HCT116 (cell line): Measurements from ENCODE around the gene ARHGEF10L. TPM values are rescaled to one million over a fixed set of nuclear protein-coding genes. Genes with fewer than 3 reads are reported as not detected.

ENCODE experiments used
- ATAC-seq: fragments of 200-7000 bp; cut with Tn5 transposase; 2 replicates; pipeline ENCODE4 v1.9.1; 2020; ENCODE audit warnings: mild to moderate bottlenecking, moderate library complexity
- BruUV-seq: library from RNA; stranded (reverse); fragments of 400-500 nt; replicated peaks from 2 replicates; lab custom pipeline; 2021; lab: Mats Ljungman, UMichigan
- CTCF ChIA-PET: fragments of 300-600 bp; sonication (Branson Sonifier 250); formaldehyde crosslinking; loops from one replicate; lab custom pipeline; 2021; ENCODE audit warnings: antibody characterized with exemption; lab: Charles Lee
- POLR2A ChIA-PET: fragments of 300-600, 350-600 bp; sonication (Branson Sonifier 250); formaldehyde crosslinking; loops from one replicate; lab custom pipeline; 2021; ENCODE audit warnings: antibody characterized with exemption; lab: Charles Lee
- RAD21 ChIA-PET, 2 experiments: fragments of 300-600 bp; sonication (Branson Sonifier 250); formaldehyde crosslinking; loops; one replicate each; lab custom pipeline; 2023; ENCODE audit warnings: low total read pairs in 2 of 2; ENCODE audit not compliant: uncharacterized antibody in 2 of 2, unreplicated experiment in 2 of 2, low non-redundant PET in 1 of 2; lab: Charles Lee
- DNase-seq: peaks from one replicate; pipeline ENCODE4 v3.0.0-alpha.2; 2010; ENCODE audit warnings: low read depth, low spot score
- H2AFZ ChIP-seq: fragments of 200-600 bp; shearing (Covaris generic), sonication (generic); 2 replicates; pipeline ENCODE4 v1.6.1; 2017; ENCODE audit warnings: low read depth, mixed run types, mixed read lengths, antibody characterized with exemption, low read length; ENCODE audit not compliant: poor library complexity, severe bottlenecking
- H3K27ac ChIP-seq: 2 replicates; pipeline ENCODE4 v1.5.1; 2012; ENCODE audit warnings: low read depth, low read length
- H3K27me3 ChIP-seq: fragments of 200-600 bp; sonication (generic); 2 replicates; pipeline ENCODE4 v1.6.1; 2016; ENCODE audit warnings: mixed run types, low read length, mixed read lengths; ENCODE audit not compliant: insufficient read depth
- H3K36me3 ChIP-seq, 2 experiments: fragments of 200-500 bp in 1 of 2; fragments of 200-600 bp in 1 of 2; sonication (Bioruptor generic) in 1 of 2; sonication (generic) in 1 of 2; 2 replicates each; pipeline versions ENCODE4 v1.5.1 to v1.6.1; 2014 to 2016; ENCODE audit warnings: low read length in 2 of 2, inconsistent platforms in 1 of 2, mixed read lengths in 1 of 2, mixed run types in 1 of 2; ENCODE audit not compliant: insufficient read depth in 2 of 2, control insufficient read depth in 1 of 2
- H3K4me1 ChIP-seq, 2 experiments: fragments of 200-600 bp in 1 of 2; sonication (generic) in 1 of 2; 2 replicates each; pipeline versions ENCODE4 v1.5.1 to v1.6.1; 2012 to 2017; ENCODE audit warnings: low read length in 2 of 2, inconsistent platforms in 1 of 2, mild to moderate bottlenecking in 1 of 2, mixed read lengths in 1 of 2, mixed run types in 1 of 2, moderate library complexity in 1 of 2; ENCODE audit not compliant: insufficient read depth in 2 of 2, control insufficient read depth in 1 of 2
- H3K4me2 ChIP-seq: fragments of 200-600 bp; sonication (generic); 2 replicates; pipeline ENCODE4 v1.6.1; 2017; ENCODE audit warnings: mixed run types, low read length, mixed read lengths
- H3K4me3 ChIP-seq, 2 experiments: fragments of 200-600 bp in 1 of 2; sonication (generic) in 1 of 2; replicated peaks in 1 of 2; 2 replicates each; pipeline ENCODE4 v1.5.1; 2011 to 2016; ENCODE audit warnings: low read length in 2 of 2, control low read depth in 1 of 2, low read depth in 1 of 2, mild to moderate bottlenecking in 1 of 2, mixed read lengths in 1 of 2, mixed run types in 1 of 2
- H3K79me2 ChIP-seq: fragments of 200-600 bp; sonication (generic); 2 replicates; pipeline ENCODE4 v1.6.1; 2017; ENCODE audit warnings: mild to moderate bottlenecking, mixed run types, low read length, moderate library complexity, mixed read lengths; ENCODE audit not compliant: insufficient read depth
- H3K9ac ChIP-seq: fragments of 200-600 bp; sonication (generic); 2 replicates; pipeline ENCODE4 v1.6.1; 2016; ENCODE audit warnings: low read length, mixed read lengths
- H3K9me2 ChIP-seq: fragments of 200-600 bp; sonication (generic), shearing (Covaris generic); 2 replicates; pipeline ENCODE4 v1.6.1; 2017; ENCODE audit warnings: mixed run types, mild to moderate bottlenecking, moderate library complexity; ENCODE audit not compliant: insufficient read depth
- H3K9me3 ChIP-seq, 2 experiments: fragments of 200-500 bp in 1 of 2; fragments of 200-600 bp in 1 of 2; sonication (Bioruptor generic) in 1 of 2; sonication (generic) in 1 of 2; 2 replicates each; pipeline ENCODE4 v1.6.1; 2014 to 2017; ENCODE audit warnings: low read length in 2 of 2, mixed read lengths in 2 of 2, inconsistent platforms in 1 of 2, low read depth in 1 of 2, mild to moderate bottlenecking in 1 of 2, mixed run types in 1 of 2, moderate library complexity in 1 of 2; ENCODE audit not compliant: control insufficient read depth in 1 of 2, insufficient read depth in 1 of 2
- H4K20me1 ChIP-seq: fragments of 200-600 bp; sonication (generic), shearing (Covaris generic); 2 replicates; pipeline ENCODE4 v1.6.1; 2017; ENCODE audit warnings: mixed run types, mild to moderate bottlenecking, moderate library complexity; ENCODE audit not compliant: insufficient read depth
- ATF3 ChIP-seq: IDR thresholded peaks from 2 replicates; pipeline ENCODE4 v1.6.1; 2012
- CTCF ChIP-seq, 3 experiments: fragments of 200-600 bp in 1 of 3; sonication (generic) in 1 of 3; IDR thresholded peaks in 2 of 3; conservative IDR thresholded peaks in 1 of 3; 2 replicates each; pipeline ENCODE4 v1.5.1; 2012 to 2017; ENCODE audit warnings: low read depth in 2 of 3, low read length in 2 of 3, antibody characterized with exemption in 1 of 3, borderline replicate concordance in 1 of 3, control low read depth in 1 of 3, mild to moderate bottlenecking in 1 of 3, mixed read lengths in 1 of 3, mixed run types in 1 of 3, moderate library complexity in 1 of 3; ENCODE audit not compliant: insufficient read depth in 1 of 3
- EZH2 ChIP-seq: fragments of 200-600 bp; sonication (generic); IDR thresholded peaks from 2 replicates; pipeline ENCODE4 v1.6.1; 2017; ENCODE audit warnings: antibody characterized with exemption, mixed run types
- EZH2phosphoT487 ChIP-seq: fragments of 200-600 bp; IDR thresholded peaks from 2 replicates; pipeline ENCODE4 v1.6.1; 2018; ENCODE audit warnings: antibody characterized with exemption, borderline replicate concordance
- JUND ChIP-seq: IDR thresholded peaks from 2 replicates; pipeline ENCODE4 v1.6.1; 2012
- POLR2A ChIP-seq: IDR thresholded peaks from 2 replicates; pipeline ENCODE4 v1.7.0; 2011; ENCODE audit warnings: borderline replicate concordance; ENCODE audit not compliant: insufficient read depth, insufficient read length; ENCODE audit errors: extremely low read depth
- SIN3A ChIP-seq: IDR thresholded peaks from 2 replicates; pipeline ENCODE4 v1.6.1; 2012; ENCODE audit warnings: low read depth
- SRF ChIP-seq: IDR thresholded peaks from 2 replicates; pipeline ENCODE4 v1.6.1; 2012; ENCODE audit warnings: low read depth
- TCF7L2 ChIP-seq: IDR thresholded peaks from 2 replicates; pipeline ENCODE4 v1.7.0; 2011; ENCODE audit warnings: borderline replicate concordance, inconsistent platforms; ENCODE audit not compliant: insufficient read depth, insufficient read length; ENCODE audit errors: extremely low read depth
- intact Hi-C: fragments of 100-400 bp; cut with micrococcal nuclease; formaldehyde crosslinking; loops from 2 replicates; pipeline ENCODE4 v1.10.0; 2022
- total RNA-seq: library from RNA; stranded (reverse); gene quantifications from one replicate; pipeline ENCODE4 v1.2.1, GENCODE V29; 2021; ENCODE audit not compliant: unreplicated experiment
- TF ChIP-seq, protein P1 (sequence below): IDR thresholded peaks from 2 replicates; pipeline ENCODE4 v1.6.1; 2012; ENCODE audit warnings: low read depth

The ARHGEF10L gene
- total RNA-seq, 1 experiment from 2014 or later, result 14.7 TPM

GRCh38 chr1:17621691-17622090 lies 82.2 kb downstream of the ARHGEF10L start:
- intact Hi-C loops, result no loop called here
- Histone ChIP-seq H3K27ac (no peak overlapping the region), H3K4me2 (no peak overlapping the region), H4K20me1 (no peaks in the 10 kb centered on the region), H3K9ac (no peak overlapping the region), H3K27me3 (no peaks in the 10 kb centered on the region), H3K9me2 (no peaks in the 10 kb centered on the region), H3K9me3 (no peaks in the 10 kb centered on the region), H3K36me3 (no peaks in the 10 kb centered on the region; a peak in 1 of 4 replicates)
- ChIA-PET CTCF (interaction anchor here (1.3 kb wide), 1 partner anchor 15 kb away, joined by 3 read pairs; no protein-coding TSS in a partner anchor), RAD21 (no interaction called here), POLR2A (no interaction called here)
- ATAC-seq (no peak), DNase-seq (no peak)
- TF ChIP-seq, protein P1, sequence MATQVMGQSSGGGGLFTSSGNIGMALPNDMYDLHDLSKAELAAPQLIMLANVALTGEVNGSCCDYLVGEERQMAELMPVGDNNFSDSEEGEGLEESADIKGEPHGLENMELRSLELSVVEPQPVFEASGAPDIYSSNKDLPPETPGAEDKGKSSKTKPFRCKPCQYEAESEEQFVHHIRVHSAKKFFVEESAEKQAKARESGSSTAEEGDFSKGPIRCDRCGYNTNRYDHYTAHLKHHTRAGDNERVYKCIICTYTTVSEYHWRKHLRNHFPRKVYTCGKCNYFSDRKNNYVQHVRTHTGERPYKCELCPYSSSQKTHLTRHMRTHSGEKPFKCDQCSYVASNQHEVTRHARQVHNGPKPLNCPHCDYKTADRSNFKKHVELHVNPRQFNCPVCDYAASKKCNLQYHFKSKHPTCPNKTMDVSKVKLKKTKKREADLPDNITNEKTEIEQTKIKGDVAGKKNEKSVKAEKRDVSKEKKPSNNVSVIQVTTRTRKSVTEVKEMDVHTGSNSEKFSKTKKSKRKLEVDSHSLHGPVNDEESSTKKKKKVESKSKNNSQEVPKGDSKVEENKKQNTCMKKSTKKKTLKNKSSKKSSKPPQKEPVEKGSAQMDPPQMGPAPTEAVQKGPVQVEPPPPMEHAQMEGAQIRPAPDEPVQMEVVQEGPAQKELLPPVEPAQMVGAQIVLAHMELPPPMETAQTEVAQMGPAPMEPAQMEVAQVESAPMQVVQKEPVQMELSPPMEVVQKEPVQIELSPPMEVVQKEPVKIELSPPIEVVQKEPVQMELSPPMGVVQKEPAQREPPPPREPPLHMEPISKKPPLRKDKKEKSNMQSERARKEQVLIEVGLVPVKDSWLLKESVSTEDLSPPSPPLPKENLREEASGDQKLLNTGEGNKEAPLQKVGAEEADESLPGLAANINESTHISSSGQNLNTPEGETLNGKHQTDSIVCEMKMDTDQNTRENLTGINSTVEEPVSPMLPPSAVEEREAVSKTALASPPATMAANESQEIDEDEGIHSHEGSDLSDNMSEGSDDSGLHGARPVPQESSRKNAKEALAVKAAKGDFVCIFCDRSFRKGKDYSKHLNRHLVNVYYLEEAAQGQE, result no peak
- TF ChIP-seq SIN3A (no peak), POLR2A (no peak), EZH2 (no peak)
- TF ChIP-seq, all 23 proteins: peak for 0
- Histone ChIP-seq H2AFZ (no peak overlapping the region), H3K4me1 (peaks cover 22 to 44% of the 10 kb centered on the region in 2 experiments), H3K4me3 (no peak overlapping the region), H3K79me2 (no peaks in the 10 kb centered on the region)
- BruUV-seq, result no TSS peak

- Histone ChIP-seq H3K27ac (no peak overlapping the region), H3K9ac (no peak overlapping the region), H3K36me3 (no peaks in the 10 kb centered on the region; a peak in 1 of 4 replicates), H3K9me3 (no peaks in the 10 kb centered on the region), H4K20me1 (no peaks in the 10 kb centered on the region), H3K9me2 (no peaks in the 10 kb centered on the region), H3K4me2 (no peak overlapping the region), H3K4me1 (peaks cover 21 to 37% of the 10 kb centered on the region in 2 experiments), H3K27me3 (no peaks in the 10 kb centered on the region), H3K79me2 (no peaks in the 10 kb centered on the region), H3K4me3 (no peak overlapping the region), H2AFZ (no peak overlapping the region)
- ChIA-PET POLR2A (no interaction called here), RAD21 (no interaction called here), CTCF (interaction anchor here (1.3 kb wide), 1 partner anchor 16 kb away, joined by 3 read pairs; no protein-coding TSS in a partner anchor)
- DNase-seq, result no peak
- no TSS peak for BruUV-seq
- intact Hi-C loops, result no loop called here
- no peak for ATAC-seq
- TF ChIP-seq EZH2phosphoT487, result no peak
- TF ChIP-seq, protein P1, result no peak
- TF ChIP-seq TCF7L2, result no peak
- no peak for TF ChIP-seq JUND
- TF ChIP-seq ATF3, result no peak
- no peak for TF ChIP-seq CTCF (IDR thresholded peaks at IDR 0.05 in 2 of 3, conservative IDR thresholded peaks at IDR 0.05 in 1 of 3; ENCODE audit: borderline replicate concordance in 1 of 3, insufficient read depth in 1 of 3, low read depth in 2 of 3, low read length in 2 of 3)
- TF ChIP-seq SRF, result no peak
Observed at GRCh38 chr1:17622823-17623222, 83.3 kb downstream of the ARHGEF10L start.
